ENCODE measurements around the gene BAIAP2.
A peak's percentile ranks its signal among the peaks of the same experiment; 100 is the strongest.

Gene BAIAP2

DNA sequence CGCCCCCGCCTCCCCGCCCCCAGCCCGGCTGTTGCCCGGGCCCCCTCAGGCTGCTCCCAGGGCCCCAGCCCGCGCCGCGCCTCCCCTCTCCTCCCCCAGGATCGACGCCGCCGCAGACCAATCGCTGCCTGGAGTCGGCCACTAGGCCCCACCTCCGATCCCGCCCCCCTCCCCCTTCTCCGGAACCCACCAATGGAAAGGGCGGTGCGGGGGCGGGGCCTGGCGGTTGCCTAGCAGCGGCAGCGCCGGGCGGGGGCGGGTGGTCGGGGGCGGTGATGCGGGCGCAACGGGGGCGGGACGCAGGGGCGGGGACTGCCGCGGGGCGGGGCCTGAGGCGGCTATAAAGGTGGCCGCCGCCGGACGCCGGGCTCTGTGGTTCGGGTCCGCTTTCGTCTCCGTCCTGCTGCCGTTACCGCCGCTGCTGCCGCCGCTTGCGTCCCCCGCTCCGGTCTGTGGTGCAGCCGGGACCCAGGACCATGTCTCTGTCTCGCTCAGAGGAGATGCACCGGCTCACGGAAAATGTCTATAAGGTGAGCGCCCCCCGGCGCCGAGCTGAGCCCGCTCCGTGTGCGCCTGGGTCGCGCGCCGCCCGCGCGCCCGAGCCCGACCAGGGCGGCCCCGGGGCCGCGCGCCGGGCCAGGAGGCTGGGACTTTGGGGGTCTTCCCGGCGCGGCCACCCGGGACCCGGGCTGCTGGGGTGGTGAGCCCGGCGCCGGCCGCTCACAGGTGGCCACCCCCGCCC, at the start of gene BAIAP2:
Gene BAIAP2 (plus strand): TSS at position 373 of the 742 bp plus-strand sequence. CDS start 104 bp downstream, at position 477.
- no peak for FAIRE-seq
- DNase-seq (ENCODE audit: low spot score) = peak; percentile 84

DNA sequence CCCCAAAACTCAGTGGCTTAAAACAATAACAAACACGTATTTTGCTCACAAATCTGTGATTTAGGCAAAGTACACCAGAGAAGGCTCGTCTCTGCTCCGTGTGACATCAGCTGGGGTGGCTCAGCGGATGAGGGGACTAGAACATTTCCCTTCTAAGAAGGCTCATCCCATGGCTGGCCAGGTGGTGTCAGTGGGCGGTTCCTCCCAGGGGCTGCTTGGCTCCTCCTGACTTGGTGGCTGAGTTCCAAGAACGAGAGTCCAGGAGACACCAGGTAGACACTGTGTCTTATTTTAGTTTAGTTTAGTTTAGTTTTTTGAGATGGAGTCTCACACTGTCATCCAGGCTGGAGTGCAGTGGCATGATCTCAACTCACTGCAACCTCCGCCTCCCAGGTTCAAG, 48.9 kb upstream of the BAIAP2 start:
- FAIRE-seq (no peak), DNase-seq (ENCODE audit: low spot score) (no peak)

GRCh38 chr17:80986816-80987475, 48.0 kb upstream of the BAIAP2 start:
- no peak for FAIRE-seq
- no peak for DNase-seq (ENCODE audit: low spot score)

- FAIRE-seq (no peak), DNase-seq (ENCODE audit: low spot score) (no peak)
Observed at GRCh38 chr17:80987941-80988461, 47.0 kb upstream of the BAIAP2 start.

DNA sequence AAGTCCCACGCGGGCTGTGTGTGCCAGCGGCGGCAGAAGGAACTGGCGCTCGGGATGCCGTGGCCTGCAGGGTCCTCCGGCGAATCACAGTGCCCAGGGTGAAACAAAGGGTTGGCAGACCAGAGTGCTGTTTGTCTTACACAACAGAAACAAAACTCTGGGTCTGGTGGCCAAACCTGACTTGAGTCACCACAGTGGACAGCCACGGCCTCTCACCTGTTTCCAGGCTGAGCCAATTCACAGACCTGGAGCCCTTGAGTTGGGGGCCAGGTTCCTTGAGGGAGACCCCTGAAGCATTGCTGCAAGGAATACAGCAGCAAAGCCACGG, 45.4 kb upstream of the BAIAP2 start:
- no peak for FAIRE-seq
- no peak for DNase-seq (ENCODE audit: low spot score)

DNA sequence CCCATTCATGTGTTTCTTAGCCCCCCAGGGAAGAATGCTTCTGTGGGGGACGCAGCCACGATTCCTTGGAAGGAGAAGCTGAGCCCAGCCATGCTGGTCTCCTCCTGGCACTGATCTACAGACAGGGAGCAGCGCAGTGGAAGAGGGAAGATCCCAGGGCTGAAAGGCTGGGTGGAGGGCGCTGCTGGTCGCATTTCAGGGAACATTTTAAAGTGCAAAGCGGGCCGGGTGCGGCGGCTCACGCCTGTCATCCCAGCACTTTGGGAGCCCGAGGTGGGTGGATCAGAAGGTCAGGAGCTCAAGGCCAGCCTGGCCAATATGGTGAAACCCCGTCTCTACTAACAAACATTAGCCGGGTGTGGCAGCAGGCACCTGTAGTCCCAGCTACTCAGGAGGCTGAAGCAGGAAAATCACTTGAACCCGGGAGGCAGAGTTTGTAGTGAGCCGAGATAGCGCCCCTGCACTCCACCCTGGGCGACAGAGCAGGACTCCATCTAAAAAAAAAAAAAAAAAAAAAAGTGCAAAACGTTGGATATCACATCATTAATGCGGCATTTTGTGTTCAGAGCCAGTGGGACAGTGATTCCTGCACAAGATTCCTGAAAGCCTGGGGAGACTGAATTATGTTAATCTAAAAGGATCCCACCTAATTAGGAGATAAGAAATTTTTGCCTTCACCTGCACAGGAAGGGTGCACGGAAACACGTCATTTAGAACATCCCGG, 43.9 kb upstream of the BAIAP2 start:
- DNase-seq (ENCODE audit: low spot score) = no peak
- FAIRE-seq = no peak

DNA sequence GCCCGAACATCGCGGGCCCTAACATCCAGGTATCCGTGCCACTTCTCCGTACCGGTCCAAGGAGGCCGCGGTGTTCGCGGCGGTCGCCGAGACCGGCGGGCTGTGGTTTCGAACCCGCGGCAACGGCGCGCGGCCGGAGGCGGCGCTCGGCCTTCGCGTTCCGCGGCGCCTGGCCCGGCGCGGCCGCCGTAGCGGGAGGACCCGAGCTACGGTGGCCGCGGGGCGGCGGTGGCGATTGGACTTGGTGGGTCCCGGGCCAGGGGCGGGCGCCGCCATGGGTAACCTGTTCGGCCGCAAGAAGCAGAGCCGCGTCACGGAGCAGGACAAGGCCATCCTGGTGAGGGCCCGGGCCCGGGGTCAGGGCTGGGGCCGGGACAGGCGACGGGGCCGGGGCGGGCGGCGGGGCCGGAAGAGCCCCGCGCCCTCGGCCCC, 43.3 kb upstream of the BAIAP2 start, which contains the start of gene CHMP6:
Gene CHMP6 (plus strand): TSS at position 197 of the 432 bp plus-strand sequence. CDS start 78 bp downstream, at position 275.
- DNase-seq (ENCODE audit: low spot score) (peak; percentile 35), FAIRE-seq (no peak)

- FAIRE-seq (no peak), DNase-seq (ENCODE audit: low spot score) (no peak)
Observed at GRCh38 chr17:80992077-80992947, 42.6 kb upstream of the BAIAP2 start.

- no peak for FAIRE-seq
- DNase-seq (ENCODE audit: low spot score) = no peak
Observed at GRCh38 chr17:80992948-80993624, 41.9 kb upstream of the BAIAP2 start.

GRCh38 chr17:80995131-80995530, 39.8 kb upstream of the BAIAP2 start:
- no peak for DNase-seq (ENCODE audit: low spot score)
- FAIRE-seq = no peak

DNA sequence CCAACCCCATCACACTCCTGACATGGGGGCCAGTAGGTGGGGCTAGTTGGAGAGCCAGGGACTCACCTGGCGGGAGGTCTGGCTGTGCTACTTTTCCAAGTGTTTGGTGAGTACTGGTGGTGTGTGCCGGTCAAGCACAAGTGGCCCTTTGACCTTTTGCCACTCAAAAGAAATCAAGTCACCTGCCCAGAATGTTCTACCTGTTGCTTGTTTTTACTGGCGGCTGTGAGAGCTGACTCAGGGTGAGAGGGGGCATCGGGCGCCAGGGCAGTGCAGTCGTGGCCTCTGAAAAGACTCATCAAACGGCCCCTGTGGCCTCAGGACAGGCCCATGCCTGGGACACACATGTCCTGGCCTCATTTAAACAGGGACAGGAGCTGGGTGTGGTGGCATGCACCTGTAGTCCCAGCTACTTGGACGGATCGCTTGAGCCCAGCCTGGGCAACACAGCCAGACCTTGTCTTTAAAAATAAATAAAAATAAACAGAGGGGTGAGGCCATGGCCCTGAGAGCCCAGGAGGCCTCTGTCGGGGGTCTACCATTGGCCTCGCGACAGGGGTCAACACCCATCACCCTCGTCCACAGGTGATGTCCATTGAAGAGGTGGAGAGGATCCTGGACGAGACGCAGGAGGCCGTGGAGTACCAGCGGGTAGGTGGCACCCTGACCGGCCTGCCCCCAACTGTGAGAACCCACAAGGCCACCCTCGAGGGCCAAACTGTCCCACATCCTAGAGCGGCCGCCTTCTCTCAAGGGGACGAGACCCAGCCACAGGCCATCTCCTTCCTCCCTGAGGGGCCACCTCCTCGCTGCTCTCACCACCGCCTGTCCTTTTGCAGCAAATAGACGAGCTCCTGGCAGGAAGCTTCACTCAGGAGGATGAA, 38.3 kb upstream of the BAIAP2 start:
- FAIRE-seq (no peak), DNase-seq (ENCODE audit: low spot score) (no peak)

DNA sequence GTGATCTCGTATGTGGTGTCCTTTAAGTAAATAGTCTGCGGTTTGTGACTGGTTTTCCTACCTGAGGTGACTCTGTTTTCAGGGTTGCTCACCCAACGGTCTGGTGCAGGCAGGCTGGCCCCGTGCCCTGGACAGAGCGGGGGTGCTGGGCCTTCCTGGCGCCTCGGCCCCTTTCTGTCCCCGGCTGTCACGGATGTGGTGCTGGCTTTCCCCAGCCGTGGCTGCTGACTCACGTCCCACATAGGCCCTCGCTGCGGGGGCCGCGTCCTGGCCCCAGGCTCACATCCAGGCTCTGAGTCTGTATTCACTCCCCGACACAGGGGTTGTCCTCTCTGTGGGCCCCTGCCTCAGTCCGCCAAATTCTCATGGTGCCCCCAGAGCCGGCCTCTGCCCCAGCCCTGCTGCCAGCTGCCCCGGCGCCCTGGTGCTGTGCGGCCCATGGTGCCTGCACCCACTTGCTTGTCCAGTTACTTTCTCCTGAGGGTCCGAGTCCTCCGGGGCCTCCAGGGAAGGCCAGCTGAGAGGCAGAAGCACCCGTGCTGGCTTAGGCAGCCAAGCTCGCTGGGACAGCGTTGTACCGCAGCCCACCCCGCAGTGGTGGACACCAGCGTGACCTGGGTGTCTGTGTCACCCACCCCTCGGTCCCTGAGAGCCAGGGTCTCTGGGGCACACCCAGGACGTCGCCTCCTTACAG, 37.4 kb upstream of the BAIAP2 start:
- FAIRE-seq (peak; percentile 95), DNase-seq (ENCODE audit: low spot score) (peak; percentile 97)

DNA sequence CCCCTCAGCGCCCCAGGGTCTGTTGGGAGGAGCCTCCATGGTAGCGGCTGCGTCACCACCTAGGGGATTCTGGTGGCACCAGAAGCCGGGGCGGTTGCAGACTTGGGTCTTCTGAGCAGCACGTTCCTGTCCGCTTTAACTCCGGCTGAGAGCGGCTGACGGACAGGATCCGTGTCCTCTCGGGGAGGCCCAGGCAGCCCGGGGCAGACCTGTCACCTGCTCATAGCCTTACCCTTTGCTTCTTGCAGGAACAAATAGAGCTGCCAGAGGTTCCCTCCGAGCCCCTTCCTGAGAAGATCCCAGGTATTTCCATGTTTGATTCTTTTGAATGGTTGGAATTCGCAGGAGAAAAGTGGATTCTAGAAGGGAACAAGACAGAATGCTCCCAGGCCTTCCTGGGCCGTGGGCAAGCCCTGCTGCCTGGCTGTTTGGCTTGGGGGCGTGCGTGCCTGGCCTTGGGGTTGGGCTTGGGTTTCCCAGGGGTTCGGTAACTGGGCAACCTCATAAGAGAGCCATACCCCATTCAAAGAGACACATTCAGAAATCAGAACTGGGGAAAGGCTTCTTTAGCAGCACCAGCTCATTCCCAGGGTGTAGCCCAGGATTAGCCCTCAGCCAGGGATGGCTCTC, 36.7 kb upstream of the BAIAP2 start:
- no peak for FAIRE-seq
- no peak for DNase-seq (ENCODE audit: low spot score)

- DNase-seq (ENCODE audit: low spot score) = no peak
- FAIRE-seq = no peak
Observed at GRCh38 chr17:80998748-80999535, 36.0 kb upstream of the BAIAP2 start.

- no peak for DNase-seq (ENCODE audit: low spot score)
- FAIRE-seq = no peak
Observed at GRCh38 chr17:80999536-81000333, 35.2 kb upstream of the BAIAP2 start.

DNA sequence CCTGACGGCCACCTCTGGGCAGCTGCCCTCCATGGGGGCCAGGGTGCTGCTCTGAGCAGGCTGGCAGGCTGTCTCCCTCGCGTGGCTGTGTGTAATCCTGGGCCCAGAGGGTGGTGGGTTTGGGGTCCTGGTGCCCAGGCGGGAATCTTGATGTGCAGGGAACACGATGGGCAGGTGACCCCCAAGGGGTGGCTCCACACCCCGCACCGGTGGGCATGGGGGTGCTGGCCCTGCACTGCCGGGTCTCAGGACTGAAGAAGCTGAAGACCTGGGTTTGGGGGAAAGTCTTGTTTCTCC, 34.7 kb upstream of the BAIAP2 start:
- FAIRE-seq (no peak), DNase-seq (ENCODE audit: low spot score) (no peak)

Measured in RCC 7860 (cell line).